ENCODE measurements around the gene CCNYL1. TPM values are rescaled to one million over a fixed set of nuclear protein-coding genes. Genes with fewer than 3 reads are reported as not detected.

The CCNYL1 gene
- polyA plus RNA-seq, 4 donors, result 8.2 to 18.4 (median 15.2) TPM

Other genes with a start within 250 kb of the CCNYL1 start
- 10 to 100 TPM in 2 of 4 donors, 1 to 10 TPM in 2; 4.1 to 39.1 (median 10.6) TPM for gene CREB1, start 181.7 kb upstream of the CCNYL1 start, polyA plus RNA-seq
- 10 to 100 TPM in 2 of 4 donors, 1 to 10 TPM in 2; 7.2 to 19.4 (median 13.8) TPM for gene METTL21A, start 86.2 kb upstream of the CCNYL1 start, polyA plus RNA-seq
- gene FZD5, start 58.3 kb downstream of the CCNYL1 start, polyA plus RNA-seq, result 10 to 100 TPM in 3 of 4 donors, 1 to 10 TPM in 1; 8.7 to 43.7 (median 14.4) TPM